Psoas muscle (tissue), 8 donors: ENCODE results near the gene MBD3. TPM values are rescaled to one million over a fixed set of nuclear protein-coding genes. Genes with fewer than 3 reads are reported as not detected.

Experiments
- ATAC-seq, 4 donors: fragments of 200-7000 bp; cut with Tn5 transposase; one replicate each; pipeline ENCODE4 v1.9.1; 2020; ENCODE audit warnings: moderate library complexity in 3 of 4, mild to moderate bottlenecking in 2 of 4
- DNase-seq, 2 donors: peaks; one replicate each; pipeline ENCODE4 v3.0.0-alpha.2; 2020
- H3K27ac ChIP-seq: fragments of 200-600 bp; one replicate; pipeline ENCODE4 v1.8.0; 2022
- H3K27me3 ChIP-seq, 3 donors: fragments of 200-600 bp in 1 of 3; one replicate each; pipeline versions ENCODE4 v1.6.1 to v1.8.0; 2013 to 2022; ENCODE audit warnings: low read length in 2 of 3, mild to moderate bottlenecking in 2 of 3, moderate library complexity in 1 of 3; ENCODE audit not compliant: insufficient read depth in 3 of 3
- H3K36me3 ChIP-seq, 2 donors: fragments of 200-600 bp in 1 of 2; one replicate each; pipeline versions ENCODE4 v1.6.1 to v1.8.0; 2013 to 2022; ENCODE audit warnings: low read depth in 1 of 2, mild to moderate bottlenecking in 1 of 2, moderate library complexity in 1 of 2; ENCODE audit not compliant: insufficient read depth in 1 of 2
- H3K4me1 ChIP-seq: fragments of 200-600 bp; one replicate; pipeline ENCODE4 v1.8.0; 2022
- H3K4me3 ChIP-seq: fragments of 200-600 bp; one replicate; pipeline ENCODE4 v1.8.0; 2022; ENCODE audit warnings: mild to moderate bottlenecking
- H3K9me3 ChIP-seq: fragments of 200-600 bp; one replicate; pipeline ENCODE4 v1.8.0; 2022
- WGBS, 3 donors: extraction: QIAGEN DNeasy Blood & Tissue Kit; methylation state at CpG; one replicate each; pipeline versions ENCODE4 v1.1.6 to v1.1.7; 2013; 5-methylcytosine and 5-hydroxymethylcytosine counted together
- intact Hi-C, 2 donors: fragments of 100-400 bp; cut with DNase I; formaldehyde crosslinking; loops; one replicate each; pipeline versions ENCODE4 v1.11.0 to v1.14.2; 2022
- polyA plus RNA-seq, 3 donors: library from polyadenylated mRNA; stranded (reverse); fragments of 200-250 nt; gene quantifications; one replicate each; pipeline ENCODE4 v1.2.3, GENCODE V29; 2013
- total RNA-seq, 4 donors: library from RNA; stranded (reverse); fragmentation: NEBNext Ultra II Directional in 2 of 4; extraction: Animal tissue kit (Norgen Biotek cat#: 25700) in 2 of 4; gene quantifications; one replicate each; pipeline versions ENCODE4 v1.2.1 to v1.2.4, GENCODE V29; 2021 to 2023
- TF ChIP-seq, protein P1 (sequence below): fragments of 200-600 bp; IDR thresholded peaks from one replicate; pipeline ENCODE4 v1.8.0; 2022; ENCODE audit warnings: antibody characterized with exemption
- donor health status: healthy with polysubstance abuse.
- donor health status: DM: no; HTN: no; CAD: no; lungs with moderate emphysema.
- donor health status: Bipolar disorder and iron deficiency.
- donor health status: healthy.
- donor health status: DM: yes; HTN: yes; CAD: no.
- donor health status: DM: no; HTN: no; CAD: no.
- donor health status: DM: no; HTN: no; CAD: no.
- donor health status: DM: yes; HTN: yes; CAD: no.

Gene MBD3
- total and polyA plus RNA-seq, 7 donors, result 44.1 to 137 (median 83.6) TPM

DNA sequence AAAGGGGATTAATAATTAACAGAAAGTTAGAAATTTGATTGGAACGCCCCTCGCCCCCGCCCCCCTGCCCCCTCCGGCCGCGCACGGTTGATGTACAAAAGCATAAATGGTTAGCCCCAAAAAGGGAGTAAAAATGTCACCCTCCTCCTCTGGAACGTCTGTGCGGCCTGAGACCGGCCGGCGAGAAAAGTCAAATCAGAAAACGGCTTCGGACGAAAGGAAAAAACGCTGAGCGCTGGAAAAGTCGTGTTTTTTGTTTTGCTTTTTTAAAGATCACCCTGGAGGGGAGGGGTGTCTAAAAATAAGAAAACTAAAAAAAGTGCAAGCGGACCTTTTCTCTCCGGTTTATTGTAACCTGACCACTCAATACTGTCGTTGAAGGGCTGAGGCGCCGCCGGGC is 37.7 kb downstream of the MBD3 start:
- Histone ChIP-seq H3K4me3 (no peak overlapping the region), H3K27ac (no peak overlapping the region), H3K9me3 (no peaks in the 10 kb centered on the region), H3K4me1 (no peaks in the 10 kb centered on the region), H3K27me3 (no peaks in the 10 kb centered on the region), H3K36me3 (no peaks in the 10 kb centered on the region)
- DNase-seq (no peak), ATAC-seq (no peak)
- intact Hi-C loops, result no loop called here
- WGBS, 3 donors, result 87 to 89% (median 88%) methylated on average over 24 of the region's 24 CpGs
- TF ChIP-seq, protein P1, sequence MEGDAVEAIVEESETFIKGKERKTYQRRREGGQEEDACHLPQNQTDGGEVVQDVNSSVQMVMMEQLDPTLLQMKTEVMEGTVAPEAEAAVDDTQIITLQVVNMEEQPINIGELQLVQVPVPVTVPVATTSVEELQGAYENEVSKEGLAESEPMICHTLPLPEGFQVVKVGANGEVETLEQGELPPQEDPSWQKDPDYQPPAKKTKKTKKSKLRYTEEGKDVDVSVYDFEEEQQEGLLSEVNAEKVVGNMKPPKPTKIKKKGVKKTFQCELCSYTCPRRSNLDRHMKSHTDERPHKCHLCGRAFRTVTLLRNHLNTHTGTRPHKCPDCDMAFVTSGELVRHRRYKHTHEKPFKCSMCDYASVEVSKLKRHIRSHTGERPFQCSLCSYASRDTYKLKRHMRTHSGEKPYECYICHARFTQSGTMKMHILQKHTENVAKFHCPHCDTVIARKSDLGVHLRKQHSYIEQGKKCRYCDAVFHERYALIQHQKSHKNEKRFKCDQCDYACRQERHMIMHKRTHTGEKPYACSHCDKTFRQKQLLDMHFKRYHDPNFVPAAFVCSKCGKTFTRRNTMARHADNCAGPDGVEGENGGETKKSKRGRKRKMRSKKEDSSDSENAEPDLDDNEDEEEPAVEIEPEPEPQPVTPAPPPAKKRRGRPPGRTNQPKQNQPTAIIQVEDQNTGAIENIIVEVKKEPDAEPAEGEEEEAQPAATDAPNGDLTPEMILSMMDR, result no peak

DNA sequence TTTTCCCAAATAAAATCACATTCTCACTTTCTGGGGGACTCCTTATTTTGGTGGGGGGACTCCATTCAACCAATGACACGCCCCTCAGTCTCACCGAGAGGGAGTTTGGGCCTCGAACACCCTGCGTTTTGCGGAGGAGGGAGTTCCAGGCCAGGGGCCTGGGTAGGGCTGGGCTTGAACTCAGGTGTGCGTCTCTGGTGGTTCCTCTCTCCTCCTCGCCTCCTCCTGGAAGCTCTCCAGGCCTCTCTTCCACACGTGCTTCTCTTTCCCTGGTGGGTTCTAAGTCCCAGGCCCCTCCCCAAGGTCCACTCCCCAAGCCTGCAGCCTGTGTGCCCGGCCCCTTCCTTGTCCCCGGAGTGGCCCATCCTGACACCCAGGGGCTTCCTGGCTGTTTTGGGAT is 39.2 kb downstream of the MBD3 start:
- intact Hi-C loops, result no loop called here
- WGBS, 3 donors, result 76 to 83% (median 80%) methylated on average over 10 of the region's 10 CpGs

DNA sequence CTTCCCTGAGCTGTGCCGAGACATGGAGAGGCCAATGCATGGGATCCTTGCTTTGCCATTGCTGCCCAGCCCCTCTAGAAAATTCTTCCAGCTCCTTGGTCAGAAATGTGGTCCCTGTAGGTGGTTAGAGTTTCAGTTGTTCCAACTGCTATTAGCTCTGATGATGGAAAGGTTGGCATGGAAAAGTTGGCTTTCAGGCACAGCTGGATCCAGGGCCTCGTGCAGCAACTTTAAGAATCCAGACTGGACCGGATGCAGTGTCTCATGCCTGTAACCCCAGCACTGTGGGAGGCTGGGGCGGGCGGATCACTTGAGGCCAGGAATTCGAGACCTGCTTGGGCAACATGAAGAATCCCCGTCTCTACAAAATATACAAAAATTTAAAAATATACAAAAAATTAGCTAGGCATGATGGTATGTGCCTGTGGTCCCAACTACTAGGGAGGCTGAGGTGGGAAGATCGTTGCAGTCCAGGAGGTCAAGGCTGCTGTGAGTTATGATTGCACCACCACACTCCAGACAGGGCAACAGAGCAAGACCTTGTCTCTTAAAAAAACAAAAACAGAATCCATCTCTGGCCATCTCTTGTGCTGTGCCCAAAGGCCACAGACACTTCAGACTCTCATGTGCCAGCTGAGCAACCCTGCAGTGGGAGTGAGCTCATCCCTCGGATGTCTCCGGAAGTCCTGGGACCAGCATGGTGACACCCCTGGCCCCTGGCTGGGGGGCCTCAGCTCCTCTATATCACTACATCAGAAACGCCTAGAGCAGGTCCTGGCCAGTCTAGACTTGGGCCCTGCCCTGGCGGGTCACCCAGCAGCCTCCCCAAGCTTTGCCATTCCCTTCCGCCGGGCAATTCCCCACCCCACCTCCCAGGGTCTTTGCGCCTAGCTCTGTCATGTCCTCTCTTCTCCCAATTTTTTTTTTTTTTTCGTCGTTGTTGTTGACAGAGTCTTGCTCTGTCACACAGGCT is 41.3 kb downstream of the MBD3 start:
- ATAC-seq (no peak), DNase-seq (no peak)
- 81 to 85% (median 81%) methylated on average over 17 of the region's 17 CpGs for WGBS, 3 donors
- Histone ChIP-seq H3K36me3 (no peaks in the 10 kb centered on the region), H3K9me3 (no peaks in the 10 kb centered on the region), H3K4me1 (no peaks in the 10 kb centered on the region), H3K27ac (no peak overlapping the region), H3K4me3 (no peak overlapping the region), H3K27me3 (no peaks in the 10 kb centered on the region)
- intact Hi-C loops, result no loop called here
- TF ChIP-seq, protein P1, result no peak

More for the DNA sequence above, 39.2 kb downstream of the MBD3 start:
- DNase-seq, result no peak
- TF ChIP-seq, protein P1, result no peak
- Histone ChIP-seq H3K9me3 (no peaks in the 10 kb centered on the region), H3K4me1 (no peaks in the 10 kb centered on the region), H3K27ac (no peak overlapping the region), H3K36me3 (no peaks in the 10 kb centered on the region), H3K27me3 (no peaks in the 10 kb centered on the region), H3K4me3 (no peak overlapping the region)
- no peak for ATAC-seq

DNA sequence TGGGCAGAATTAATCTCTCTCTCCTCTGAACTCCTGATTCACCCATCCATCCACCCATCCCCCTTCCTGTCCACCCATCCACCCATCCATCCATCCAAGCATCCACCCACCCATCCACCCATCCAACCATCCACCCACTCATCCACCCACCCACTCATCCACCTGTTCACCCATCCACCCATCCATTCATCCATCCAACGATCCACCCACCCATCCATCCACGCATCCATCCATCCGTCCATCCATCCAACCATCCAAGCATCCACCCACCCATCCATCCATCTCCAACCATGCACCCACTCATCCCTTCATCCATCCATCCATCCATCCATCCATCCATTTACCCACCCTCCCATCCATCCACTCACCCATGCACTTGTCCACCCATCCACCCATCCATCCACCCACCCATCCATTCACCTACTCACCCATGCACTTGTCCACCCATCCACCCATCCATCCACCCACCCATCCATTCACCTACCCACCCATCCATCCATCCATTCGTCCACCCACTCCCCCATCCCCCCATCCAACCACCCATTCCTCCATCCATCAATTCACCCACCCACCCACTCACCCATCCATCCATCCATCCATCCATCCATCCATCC is 43.2 kb downstream of the MBD3 start:
- Histone ChIP-seq H3K27me3 (no peaks in the 10 kb centered on the region), H3K27ac (no peak overlapping the region), H3K36me3 (no peaks in the 10 kb centered on the region), H3K9me3 (no peaks in the 10 kb centered on the region), H3K4me1 (no peaks in the 10 kb centered on the region), H3K4me3 (no peak overlapping the region)
- TF ChIP-seq, protein P1, result no peak
- WGBS, 3 donors, result 72 to 84% (median 82%) methylated on average over 4 of the region's 4 CpGs
- intact Hi-C loops, result loop anchor here (5.0 to 10.0 kb wide), 3 partner anchors 123 to 275 kb away; no protein-coding TSS in a partner anchor
- DNase-seq, result no peak
- no peak for ATAC-seq
